GM12874 (cell line): Measurements from ENCODE around the gene INPP5D.

Source experiments
- TF ChIP-seq, protein P1 (sequence below): IDR thresholded peaks from 2 replicates; pipeline ENCODE4 v1.5.1; 2011; ENCODE audit warnings: low read depth, mild to moderate bottlenecking, control low read depth, low read length, moderate library complexity; ENCODE audit not compliant: insufficient read depth

The INPP5D gene

DNA sequence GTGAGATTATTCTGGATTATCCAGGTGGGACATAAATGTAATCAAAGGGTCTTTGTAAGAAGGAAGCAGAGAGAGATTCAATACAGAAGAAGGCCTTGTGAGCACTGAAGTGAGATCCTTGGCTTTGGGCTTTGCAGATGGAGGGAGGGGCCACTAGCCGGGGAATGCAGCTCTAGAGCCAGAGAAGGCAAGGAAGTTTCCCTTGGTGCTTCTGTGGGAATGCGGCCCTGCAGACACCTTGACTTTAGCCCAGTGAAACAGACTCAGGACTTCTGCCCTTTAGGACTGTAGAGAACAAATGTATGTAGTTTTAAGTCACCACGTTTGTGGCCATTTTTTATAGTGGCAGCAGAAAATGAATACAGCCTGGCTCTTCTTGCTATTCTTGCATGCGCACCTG lies 19.6 kb upstream of the INPP5D start:
- TF ChIP-seq, protein P1, sequence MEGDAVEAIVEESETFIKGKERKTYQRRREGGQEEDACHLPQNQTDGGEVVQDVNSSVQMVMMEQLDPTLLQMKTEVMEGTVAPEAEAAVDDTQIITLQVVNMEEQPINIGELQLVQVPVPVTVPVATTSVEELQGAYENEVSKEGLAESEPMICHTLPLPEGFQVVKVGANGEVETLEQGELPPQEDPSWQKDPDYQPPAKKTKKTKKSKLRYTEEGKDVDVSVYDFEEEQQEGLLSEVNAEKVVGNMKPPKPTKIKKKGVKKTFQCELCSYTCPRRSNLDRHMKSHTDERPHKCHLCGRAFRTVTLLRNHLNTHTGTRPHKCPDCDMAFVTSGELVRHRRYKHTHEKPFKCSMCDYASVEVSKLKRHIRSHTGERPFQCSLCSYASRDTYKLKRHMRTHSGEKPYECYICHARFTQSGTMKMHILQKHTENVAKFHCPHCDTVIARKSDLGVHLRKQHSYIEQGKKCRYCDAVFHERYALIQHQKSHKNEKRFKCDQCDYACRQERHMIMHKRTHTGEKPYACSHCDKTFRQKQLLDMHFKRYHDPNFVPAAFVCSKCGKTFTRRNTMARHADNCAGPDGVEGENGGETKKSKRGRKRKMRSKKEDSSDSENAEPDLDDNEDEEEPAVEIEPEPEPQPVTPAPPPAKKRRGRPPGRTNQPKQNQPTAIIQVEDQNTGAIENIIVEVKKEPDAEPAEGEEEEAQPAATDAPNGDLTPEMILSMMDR, result no peak

GRCh38 chr2:233041722-233042323 lies 18.3 kb upstream of the INPP5D start:
- TF ChIP-seq, protein P1, result no peak

DNA sequence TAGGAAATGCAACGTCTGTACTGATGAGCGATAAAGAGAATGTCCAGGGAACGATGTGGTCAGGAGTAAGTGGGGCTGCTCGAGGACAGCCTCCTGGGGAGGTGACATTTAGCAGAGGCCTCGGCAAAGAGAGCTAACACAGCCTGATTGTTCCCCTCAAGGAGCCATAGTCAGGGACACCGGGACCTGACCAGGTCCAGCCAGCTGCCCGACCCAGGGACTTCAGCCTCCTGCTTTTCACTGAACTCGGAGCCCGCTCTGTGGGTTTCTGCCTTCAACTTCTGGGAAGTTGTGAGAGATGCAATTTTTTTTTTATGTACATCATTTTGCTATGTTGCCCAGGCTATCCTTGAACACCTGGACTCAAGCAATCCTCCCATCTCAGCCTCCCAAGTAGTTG lies 17.6 kb upstream of the INPP5D start:
- TF ChIP-seq, protein P1, result no peak

DNA sequence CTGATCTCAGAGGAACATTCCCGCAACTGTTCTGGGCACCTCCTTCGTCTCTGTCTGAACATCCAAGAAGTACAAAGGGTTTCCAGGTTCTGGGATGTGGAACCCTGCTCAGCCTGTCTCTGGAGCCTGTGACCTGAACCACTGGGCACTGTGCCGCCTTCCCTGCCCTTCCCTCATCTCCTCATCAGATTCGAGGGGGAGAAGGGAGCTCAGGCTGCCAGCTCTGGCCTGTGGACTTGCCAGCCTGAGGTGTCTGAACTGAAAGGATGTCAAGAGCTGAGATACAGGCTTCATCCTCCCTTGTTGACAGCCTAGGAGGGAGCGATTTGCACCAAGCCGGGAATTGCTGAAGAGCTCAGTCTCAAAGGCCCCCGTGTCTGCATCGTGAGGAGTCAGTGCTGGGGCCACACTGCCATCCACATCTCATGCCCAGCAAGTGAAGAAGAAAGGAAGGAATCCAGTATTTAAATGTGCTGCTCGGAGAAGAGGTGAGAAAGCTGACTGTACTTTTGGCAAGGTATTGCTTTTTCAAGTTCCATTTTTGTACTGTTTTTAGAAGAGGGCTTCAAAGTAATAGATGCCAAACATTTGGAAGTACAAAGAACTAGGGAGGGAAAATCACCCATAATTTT lies 15.1 kb upstream of the INPP5D start:
- TF ChIP-seq, protein P1, result no peak

DNA sequence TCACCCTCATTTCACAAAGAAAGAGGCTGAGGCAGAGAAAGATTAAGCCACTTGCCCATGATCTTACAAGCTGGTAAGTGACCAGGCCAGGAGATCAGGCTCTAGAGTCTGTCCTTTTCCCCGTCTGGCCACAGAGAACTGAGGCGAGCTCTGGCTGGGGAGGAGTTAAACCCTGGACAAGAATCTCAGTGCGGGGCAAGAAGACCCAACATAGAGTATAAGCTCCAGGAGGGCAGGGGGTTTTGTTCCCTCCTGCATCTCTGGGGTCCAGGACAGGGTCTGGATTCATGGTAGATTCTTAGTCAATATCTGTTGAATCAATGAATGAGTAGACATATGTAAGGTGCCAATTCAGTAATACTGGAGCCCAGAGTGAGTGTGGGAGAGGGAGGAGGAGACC lies 12.9 kb upstream of the INPP5D start:
- TF ChIP-seq, protein P1, result no peak

- TF ChIP-seq, protein P1, result no peak
These were observed 12.5 kb upstream of the INPP5D start for GRCh38 chr2:233047667-233048066.

GRCh38 chr2:233048569-233049193 lies 11.5 kb upstream of the INPP5D start:
- TF ChIP-seq, protein P1, result no peak
